Keratinocyte (primary cell): ENCODE measurements around the gene GPRC5A. TPM values are rescaled to one million over a fixed set of nuclear protein-coding genes. Genes with fewer than 3 reads are reported as not detected.

ENCODE experiments used
- DNase-seq: peaks from one replicate; pipeline ENCODE4 v3.0.0-alpha.2; 2011; ENCODE audit warnings: low read depth, missing footprints, low spot score
- FAIRE-seq: peaks from 2 replicates; lab custom pipeline; 2011; peaks lifted over from hg19 to GRCh38; lab: Jason Lieb, UNC
- H2AFZ ChIP-seq: 2 replicates; pipeline ENCODE4 v1.6.0; 2012; ENCODE audit warnings: low read length, control low read depth, inconsistent platforms; ENCODE audit not compliant: control insufficient read depth
- H3K27ac ChIP-seq: 2 replicates; pipeline ENCODE4 v1.5.1; 2011; ENCODE audit warnings: low read length; ENCODE audit not compliant: control insufficient read depth, insufficient read depth
- H3K27me3 ChIP-seq: 3 replicates; pipeline ENCODE4 v1.6.0; 2011; ENCODE audit warnings: low read length; ENCODE audit not compliant: control insufficient read depth, insufficient read depth; ENCODE audit errors: extremely low read depth
- H3K36me3 ChIP-seq, 2 experiments: 2 replicates in 1 of 2; 3 replicates in 1 of 2; pipeline ENCODE4 v1.5.1; 2011; ENCODE audit warnings: low read length in 2 of 2, mild to moderate bottlenecking in 1 of 2; ENCODE audit not compliant: control insufficient read depth in 2 of 2, insufficient read depth in 2 of 2; ENCODE audit errors: extremely low read depth in 1 of 2
- H3K4me1 ChIP-seq: 3 replicates; pipeline ENCODE4 v1.5.1; 2011; ENCODE audit warnings: low read length; ENCODE audit not compliant: control insufficient read depth, insufficient read depth; ENCODE audit errors: extremely low read depth
- H3K4me2 ChIP-seq: 3 replicates; pipeline ENCODE4 v1.6.0; 2011; ENCODE audit warnings: low read depth, low read length; ENCODE audit not compliant: control insufficient read depth, insufficient read depth; ENCODE audit errors: extremely low read depth
- H3K4me3 ChIP-seq, 3 experiments: fragments of 200-600 bp in 1 of 3; sonication (generic) in 1 of 3; 2 replicates in 2 of 3; 3 replicates in 1 of 3; pipeline ENCODE4 v1.5.1; 2011 to 2016; ENCODE audit warnings: low read length in 3 of 3, mild to moderate bottlenecking in 3 of 3, control low read depth in 2 of 3, inconsistent platforms in 1 of 3, low read depth in 1 of 3, mixed read lengths in 1 of 3, mixed run types in 1 of 3, moderate library complexity in 1 of 3; ENCODE audit not compliant: control insufficient read depth in 2 of 3, insufficient read depth in 2 of 3; ENCODE audit errors: extremely low read depth in 1 of 3
- H3K79me2 ChIP-seq: 2 replicates; pipeline ENCODE4 v1.6.0; 2012; ENCODE audit warnings: low read length; ENCODE audit not compliant: control insufficient read depth, insufficient read depth
- H3K9ac ChIP-seq: 3 replicates; pipeline ENCODE4 v1.6.0; 2011; ENCODE audit warnings: low read length; ENCODE audit not compliant: control insufficient read depth, insufficient read depth; ENCODE audit errors: extremely low read depth
- H3K9me1 ChIP-seq: 3 replicates; pipeline ENCODE4 v1.6.0; 2011; ENCODE audit warnings: low read length; ENCODE audit not compliant: control insufficient read depth, insufficient read depth; ENCODE audit errors: extremely low read depth
- H3K9me3 ChIP-seq: 2 replicates; pipeline ENCODE4 v1.5.1; 2012; ENCODE audit warnings: low read depth, low read length; ENCODE audit not compliant: control insufficient read depth
- H4K20me1 ChIP-seq: 3 replicates; pipeline ENCODE4 v1.6.0; 2011; ENCODE audit warnings: low read length; ENCODE audit not compliant: control insufficient read depth, insufficient read depth; ENCODE audit errors: extremely low read depth
- EZH2 ChIP-seq: IDR thresholded peaks from one replicate; pipeline ENCODE4 v1.6.1; 2012; ENCODE audit warnings: inconsistent platforms, mild to moderate bottlenecking, low read length, moderate library complexity
- dilution Hi-C: fragments of 300-500 bp; cut with MboI; formaldehyde crosslinking; loops from one replicate; pipeline ENCODE4 v1.7.0; 2020; ENCODE audit warnings: low sequenced_read_pairs; ENCODE audit not compliant: extremely low pct_ligation_motif_present
- polyA plus RNA-seq, 5 experiments: library from polyadenylated mRNA; depleted of rRNA in 3 of 5; stranded (reverse) in 3 of 5; stranded (forward) in 1 of 5; unstranded in 1 of 5; fragments of >200 nt; gene quantifications; 1 replicate in 1 of 5; 2 replicates in 3 of 5; 3 replicates in 1 of 5; pipeline versions ENCODE4 v1.2.1 to v1.2.3, GENCODE V29; 2011 to 2012; ENCODE audit warnings: missing spikeins in 2 of 5, low read depth in 1 of 5, low replicate concordance in 1 of 5
- TF ChIP-seq, protein P1 (sequence below), 3 experiments: IDR thresholded peaks in 1 of 3; conservative IDR thresholded peaks in 1 of 3; optimal IDR thresholded peaks in 1 of 3; 2 replicates in 2 of 3; 3 replicates in 1 of 3; pipeline versions ENCODE3 to v1.5.1; 2011; ENCODE audit warnings: low read length in 3 of 3, mild to moderate bottlenecking in 3 of 3, moderate library complexity in 2 of 3, control low read depth in 1 of 3, inconsistent platforms in 1 of 3; ENCODE audit not compliant: insufficient read depth in 2 of 3; ENCODE audit errors: extremely low read depth in 1 of 3

The GPRC5A gene
- polyA plus RNA-seq, 1 donor (not counting 4 experiments of a cell fraction or from before 2014, with no cell fraction given), result 25.5 TPM

DNA sequence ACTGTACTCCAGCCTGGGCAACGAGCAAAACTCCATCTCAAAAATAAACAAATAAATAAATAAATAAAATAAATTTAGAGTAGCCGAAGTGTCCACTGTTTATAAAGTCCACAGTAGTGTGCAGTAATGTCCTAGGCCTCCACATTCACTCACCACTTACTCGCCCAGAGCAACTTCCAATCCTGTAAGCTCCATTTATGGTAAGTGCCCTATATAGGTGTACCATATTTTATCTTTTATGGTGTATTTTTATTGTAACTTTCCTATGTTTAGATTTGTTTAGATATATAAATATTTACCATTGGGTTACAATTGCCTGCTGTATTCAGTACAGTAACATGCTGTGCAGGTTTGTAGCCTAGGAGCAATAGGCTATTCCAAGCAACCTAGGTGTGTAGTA, 37.9 kb upstream of the GPRC5A start:
- Histone ChIP-seq H3K4me2 (no peak overlapping the region), H2AFZ (no peak overlapping the region), H3K27me3 (no peaks in the 10 kb centered on the region), H3K36me3 (peaks cover 0 to 5% of the 10 kb centered on the region in 2 experiments), H3K4me1 (no peaks in the 10 kb centered on the region), H3K9me1 (no peaks in the 10 kb centered on the region), H4K20me1 (no peaks in the 10 kb centered on the region), H3K4me3 (no peak overlapping the region), H3K9ac (no peak overlapping the region), H3K79me2 (no peaks in the 10 kb centered on the region), H3K9me3 (no peaks in the 10 kb centered on the region), H3K27ac (no peak overlapping the region)
- FAIRE-seq (no peak), DNase-seq (no peak)
- dilution Hi-C loops, result no loop called here
- TF ChIP-seq, protein P1, sequence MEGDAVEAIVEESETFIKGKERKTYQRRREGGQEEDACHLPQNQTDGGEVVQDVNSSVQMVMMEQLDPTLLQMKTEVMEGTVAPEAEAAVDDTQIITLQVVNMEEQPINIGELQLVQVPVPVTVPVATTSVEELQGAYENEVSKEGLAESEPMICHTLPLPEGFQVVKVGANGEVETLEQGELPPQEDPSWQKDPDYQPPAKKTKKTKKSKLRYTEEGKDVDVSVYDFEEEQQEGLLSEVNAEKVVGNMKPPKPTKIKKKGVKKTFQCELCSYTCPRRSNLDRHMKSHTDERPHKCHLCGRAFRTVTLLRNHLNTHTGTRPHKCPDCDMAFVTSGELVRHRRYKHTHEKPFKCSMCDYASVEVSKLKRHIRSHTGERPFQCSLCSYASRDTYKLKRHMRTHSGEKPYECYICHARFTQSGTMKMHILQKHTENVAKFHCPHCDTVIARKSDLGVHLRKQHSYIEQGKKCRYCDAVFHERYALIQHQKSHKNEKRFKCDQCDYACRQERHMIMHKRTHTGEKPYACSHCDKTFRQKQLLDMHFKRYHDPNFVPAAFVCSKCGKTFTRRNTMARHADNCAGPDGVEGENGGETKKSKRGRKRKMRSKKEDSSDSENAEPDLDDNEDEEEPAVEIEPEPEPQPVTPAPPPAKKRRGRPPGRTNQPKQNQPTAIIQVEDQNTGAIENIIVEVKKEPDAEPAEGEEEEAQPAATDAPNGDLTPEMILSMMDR (optimal IDR thresholded peaks at IDR 0.05 in 1 of 3, IDR thresholded peaks at IDR 0.05 in 1 of 3, conservative IDR thresholded peaks at IDR 0.05 in 1 of 3; ENCODE audit: extremely low read depth in 1 of 3, insufficient read depth in 2 of 3, low read length in 3 of 3), result no peak
- TF ChIP-seq EZH2, result no peak

DNA sequence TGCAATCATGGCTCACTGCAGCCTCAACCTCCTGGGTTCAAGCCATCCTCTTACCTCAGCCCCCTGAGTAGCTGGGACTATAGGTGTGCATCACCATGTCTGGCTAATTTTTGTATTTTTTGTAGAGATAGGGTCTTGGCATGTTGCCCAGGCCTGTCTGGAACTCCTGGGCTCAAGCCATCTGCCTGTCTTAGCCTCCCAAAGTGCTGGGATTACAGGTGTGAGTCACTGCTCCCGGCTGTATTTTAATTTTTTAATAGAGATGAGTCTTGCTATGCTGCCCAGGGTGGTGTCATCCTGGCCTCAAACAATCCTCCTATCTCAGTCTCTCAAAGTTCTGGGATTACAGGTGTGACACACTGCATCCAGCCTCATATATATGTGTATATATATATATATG, 31.7 kb upstream of the GPRC5A start:
- no peaks in the 10 kb centered on the region for H3K79me2 ChIP-seq
- no peak overlapping the region for H3K27ac ChIP-seq
- no peak overlapping the region for H3K4me2 ChIP-seq
- H3K9ac ChIP-seq, result no peak overlapping the region
- H3K36me3 ChIP-seq, result peaks cover 3% of the 10 kb centered on the region in 2 experiments
- no peaks in the 10 kb centered on the region for H3K27me3 ChIP-seq
- no peaks in the 10 kb centered on the region for H3K9me3 ChIP-seq
- no peaks in the 10 kb centered on the region for H3K4me1 ChIP-seq
- dilution Hi-C loops, result no loop called here
- no peak for TF ChIP-seq EZH2
- TF ChIP-seq, protein P1 (optimal IDR thresholded peaks at IDR 0.05 in 1 of 3, IDR thresholded peaks at IDR 0.05 in 1 of 3, conservative IDR thresholded peaks at IDR 0.05 in 1 of 3; ENCODE audit: extremely low read depth in 1 of 3, insufficient read depth in 2 of 3, low read length in 3 of 3), result no peak
- no peak overlapping the region for H3K4me3 ChIP-seq
- H3K9me1 ChIP-seq, result no peaks in the 10 kb centered on the region
- no peak overlapping the region for H2AFZ ChIP-seq
- FAIRE-seq (no peak), DNase-seq (peak; percentile 48)
- H4K20me1 ChIP-seq, result no peaks in the 10 kb centered on the region
